Cortex of kidney (tissue), 1 donor: Measurements from ENCODE around the gene PTTG1IP.

Experiments
- DNase-seq: peaks from one replicate; lab custom pipeline; 2025; lab: John Stamatoyannopoulos, UW

Gene PTTG1IP

DNA sequence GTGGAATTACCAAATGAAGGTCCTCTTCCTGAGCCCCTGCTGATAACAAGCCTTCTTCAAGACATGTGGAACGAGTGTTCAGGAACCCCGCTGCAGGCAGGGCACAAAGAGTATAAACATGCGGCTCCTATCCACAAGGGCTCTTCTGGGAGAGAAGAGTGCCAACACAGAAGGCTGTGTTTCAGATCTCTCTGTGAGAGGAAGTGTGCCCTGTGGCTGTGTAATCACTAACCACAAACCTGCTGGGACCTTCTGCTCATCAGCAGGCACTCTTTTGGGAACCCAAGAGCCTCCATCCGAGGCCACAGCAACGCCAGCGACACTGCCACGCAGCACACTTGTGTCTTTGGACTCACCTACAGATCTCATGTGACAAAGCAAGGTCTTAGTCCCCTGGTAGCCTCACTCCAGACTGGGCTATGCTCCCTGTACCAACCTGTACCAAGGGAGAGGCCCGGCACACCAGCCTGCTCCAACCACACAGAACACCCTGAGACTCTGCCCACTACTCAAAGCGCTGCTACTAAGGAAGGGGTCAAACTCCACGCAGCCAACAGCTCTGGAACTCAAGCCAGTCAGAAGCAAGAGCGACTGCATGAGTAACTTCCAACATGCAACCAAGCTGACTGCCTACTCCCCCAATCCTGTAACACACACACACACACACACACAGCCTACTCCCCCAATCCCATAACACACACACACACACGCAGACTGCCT is 7.8 kb downstream of the PTTG1IP start:
- DNase-seq, result no peak

DNA sequence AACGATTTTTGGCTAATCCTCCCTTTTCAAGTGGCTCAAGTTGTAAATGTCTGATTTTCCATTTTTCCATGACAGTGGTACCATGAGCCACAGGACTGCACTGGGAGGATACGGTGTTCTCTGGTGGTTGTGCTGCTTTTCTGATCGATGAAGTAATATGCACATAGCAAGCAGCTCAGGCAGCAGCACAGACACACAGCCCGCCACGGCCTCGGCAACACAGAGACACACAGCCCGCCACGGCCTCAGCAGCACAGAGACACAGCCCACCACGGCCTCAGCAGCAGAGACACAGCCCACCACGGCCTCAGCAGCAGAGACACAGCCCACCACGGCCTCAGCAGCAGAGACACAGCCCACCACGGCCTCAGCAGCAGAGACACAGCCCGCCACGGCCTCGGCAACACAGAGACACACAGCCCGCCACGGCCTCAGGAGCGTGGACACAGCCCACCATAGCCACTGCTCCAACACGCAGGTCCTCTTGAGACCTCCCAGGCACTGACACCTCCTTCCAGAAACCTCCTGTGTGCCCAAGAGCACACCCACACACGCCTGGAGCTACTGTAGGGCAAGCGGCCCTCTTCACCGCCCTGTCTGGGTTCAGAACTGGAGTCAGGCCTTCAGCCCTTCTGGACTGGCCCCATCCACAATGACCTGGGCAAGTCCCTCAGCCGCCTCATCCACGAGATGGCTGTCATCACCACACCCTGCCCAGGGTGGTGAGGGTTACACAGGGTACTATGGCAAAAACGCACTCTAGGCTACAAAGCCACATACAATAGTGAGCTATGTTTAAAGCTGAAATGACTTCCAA is 10.4 kb downstream of the PTTG1IP start:
- no peak for DNase-seq

GRCh38 chr21:44858791-44859190 is 14.7 kb downstream of the PTTG1IP start:
- DNase-seq, result no peak

DNA sequence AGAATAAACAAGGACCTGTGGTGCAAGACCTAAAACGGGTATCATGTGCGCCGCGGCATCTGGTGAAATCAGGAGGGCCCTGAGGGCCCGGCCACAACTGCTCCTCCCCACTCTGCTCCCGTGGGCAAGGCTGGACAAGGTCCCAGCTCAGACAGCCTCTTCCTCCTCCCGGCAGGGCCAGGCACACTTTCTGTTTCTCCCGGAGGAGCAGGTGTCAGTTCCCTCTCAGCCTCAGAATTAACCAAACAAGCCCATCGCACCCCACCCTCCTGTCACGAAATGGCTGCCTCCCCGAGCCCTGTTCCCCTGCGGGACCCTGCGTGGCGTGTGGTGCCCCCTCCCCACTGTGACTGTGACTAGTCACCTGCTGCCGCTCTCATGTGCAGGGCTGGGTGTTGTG is 15.2 kb downstream of the PTTG1IP start:
- DNase-seq, result no peak

DNA sequence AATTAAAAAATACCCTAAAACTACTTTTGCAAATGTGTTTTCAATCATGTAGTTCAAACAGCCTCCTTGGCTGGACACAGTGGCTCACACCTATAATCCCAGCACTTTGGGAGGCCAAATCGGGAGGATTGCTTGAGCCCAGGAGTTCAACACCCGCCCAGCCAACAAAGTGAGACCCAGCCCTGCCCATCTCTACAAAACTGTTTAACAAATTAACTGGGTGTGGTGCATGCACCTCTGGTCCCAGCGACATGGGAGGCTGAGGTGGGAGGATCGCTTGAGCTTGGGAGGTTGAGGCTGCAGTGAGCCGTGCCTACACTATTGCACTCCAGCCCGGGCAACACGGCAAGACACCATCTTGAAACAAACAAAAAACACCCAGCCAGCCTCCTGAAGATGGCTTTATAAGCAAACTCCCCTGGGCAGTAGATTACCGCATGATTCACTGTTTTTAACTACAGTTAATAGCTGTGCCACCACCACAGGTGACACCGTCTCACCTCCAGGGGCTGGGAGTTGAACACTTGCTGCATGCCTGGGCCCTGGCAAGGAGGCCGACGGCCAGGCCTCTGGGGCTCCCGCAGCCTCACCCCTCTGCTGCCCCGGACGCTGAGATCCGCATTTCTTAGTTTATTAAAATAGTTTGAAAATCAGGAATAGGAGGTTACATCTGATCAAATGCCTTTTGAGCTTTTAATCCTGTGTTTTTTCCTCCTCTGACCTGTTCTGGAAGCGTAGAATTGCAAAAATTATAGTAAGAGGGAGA is 16.2 kb downstream of the PTTG1IP start:
- no peak for DNase-seq

GRCh38 chr21:44856131-44856530 is 17.4 kb downstream of the PTTG1IP start:
- no peak for DNase-seq

DNA sequence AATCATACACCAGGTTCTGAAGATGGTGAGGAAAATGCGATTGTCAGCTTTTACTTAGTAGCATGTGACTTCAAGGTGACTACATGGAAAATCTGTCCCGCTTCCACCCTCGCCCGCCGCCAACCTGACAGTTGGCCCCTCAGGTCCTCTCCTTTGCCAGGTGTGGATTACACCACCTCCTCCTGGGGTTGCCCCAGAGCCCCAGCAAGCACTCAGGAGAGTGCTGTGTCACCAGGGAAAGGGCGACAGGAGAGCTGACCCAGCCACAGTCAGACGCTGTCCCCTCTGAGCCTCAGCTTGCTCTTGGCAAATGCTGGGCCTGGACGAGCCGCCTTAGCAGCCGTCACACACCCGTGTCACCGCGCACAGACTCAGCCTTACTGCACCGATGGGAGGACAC is 17.9 kb downstream of the PTTG1IP start:
- no peak for DNase-seq

- DNase-seq, result no peak
Measured at GRCh38 chr21:44854664-44855446, 18.6 kb downstream of the PTTG1IP start.

DNA sequence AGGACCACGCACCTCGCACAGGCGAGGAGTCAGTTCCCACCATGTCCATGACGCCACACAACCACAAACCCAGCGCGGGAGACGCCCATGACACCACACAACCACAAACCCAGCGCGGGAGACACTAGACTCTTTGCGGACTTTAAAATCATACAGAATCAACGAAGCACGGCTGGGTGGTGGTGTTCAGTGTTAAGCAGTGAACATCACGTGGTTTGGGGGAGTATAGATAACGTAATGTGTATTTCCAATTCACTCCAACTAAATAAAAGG is 19.2 kb downstream of the PTTG1IP start:
- no peak for DNase-seq

GRCh38 chr21:44853601-44854390 is 19.7 kb downstream of the PTTG1IP start:
- DNase-seq, result no peak

GRCh38 chr21:44850905-44851657 is 22.4 kb downstream of the PTTG1IP start:
- DNase-seq, result no peak

DNA sequence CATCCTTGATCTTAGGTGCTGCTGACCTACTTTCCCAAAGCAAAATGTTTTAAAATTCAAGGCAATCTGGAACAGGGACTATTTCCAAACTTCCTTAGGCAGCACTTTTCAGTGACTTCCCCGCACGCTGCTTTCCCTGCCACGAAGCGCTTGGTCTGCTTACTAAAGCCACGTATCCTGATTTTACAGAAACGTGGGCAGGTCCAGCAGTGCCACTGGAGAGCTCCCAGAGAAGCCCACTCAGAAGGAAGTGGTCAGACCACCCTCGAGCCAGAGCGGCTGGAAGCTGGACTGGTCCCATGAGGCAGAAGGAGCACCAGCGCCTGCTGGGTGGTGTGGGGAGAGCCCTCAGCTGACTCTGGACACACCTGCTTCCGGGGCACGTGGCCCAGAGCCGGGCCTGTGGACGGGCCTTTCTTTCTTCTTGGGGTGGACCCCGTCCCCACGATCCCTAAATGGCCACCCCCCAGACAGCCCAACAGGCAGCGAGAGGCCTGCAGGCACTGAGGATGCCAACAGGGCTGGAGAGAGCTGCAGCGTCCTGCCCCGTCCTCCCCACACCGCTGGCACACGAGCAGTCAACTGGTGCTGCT is 23.2 kb downstream of the PTTG1IP start:
- DNase-seq, result no peak

GRCh38 chr21:44849616-44850130 is 23.8 kb downstream of the PTTG1IP start:
- DNase-seq, result no peak

GRCh38 chr21:44848821-44849521 is 24.5 kb downstream of the PTTG1IP start:
- DNase-seq, result no peak

DNA sequence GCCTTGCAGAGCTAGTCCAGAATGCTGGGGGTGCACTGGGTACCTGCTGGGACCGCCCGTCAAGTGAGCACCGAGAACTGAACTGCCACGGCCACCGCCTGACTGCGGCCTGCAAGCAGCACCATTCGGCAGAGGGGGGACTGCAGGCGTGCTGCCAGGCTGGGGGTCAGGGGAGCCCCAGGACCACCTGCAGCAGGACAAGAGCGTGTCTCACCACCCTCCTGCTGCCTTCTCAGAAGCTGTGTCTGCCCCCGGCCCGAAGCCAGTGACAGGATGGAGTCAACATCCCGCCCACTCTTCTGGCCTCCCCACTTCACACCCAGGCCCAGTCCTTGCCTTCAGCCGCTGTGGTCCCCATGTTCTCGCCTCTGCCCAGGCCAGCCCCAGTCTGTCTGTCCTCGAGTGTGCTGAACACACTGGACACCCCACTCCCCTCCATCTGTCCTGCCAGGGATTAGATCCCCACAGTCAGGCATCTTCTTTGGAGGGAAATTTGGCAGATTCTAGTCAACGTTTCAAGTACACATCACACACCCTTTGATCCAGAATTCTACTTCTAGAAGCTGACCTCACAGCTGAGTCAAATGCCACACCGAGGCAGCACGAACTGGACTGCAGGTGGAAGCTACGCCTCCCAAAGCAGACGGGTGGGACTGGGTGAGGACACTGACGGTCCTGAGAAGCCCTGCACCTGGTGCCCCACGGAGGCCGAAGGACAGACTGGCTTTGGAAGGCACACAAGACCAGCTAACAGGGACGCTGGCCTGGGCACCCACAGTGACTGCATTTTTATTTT is 26.0 kb downstream of the PTTG1IP start:
- no peak for DNase-seq

- no peak for DNase-seq
Measured at GRCh38 chr21:44846485-44847260, 26.8 kb downstream of the PTTG1IP start.

- DNase-seq, result no peak
Measured at GRCh38 chr21:44846224-44846484, 27.3 kb downstream of the PTTG1IP start.
